Sigmoid colon (tissue), 7 donors: Measurements from ENCODE around the gene CHD1. TPM values are rescaled to one million over a fixed set of nuclear protein-coding genes. Genes with fewer than 3 reads are reported as not detected.

Experiments
- DNase-seq: peaks from one replicate; pipeline ENCODE4 v3.0.0-alpha.2; 2019
- H3K27ac ChIP-seq, 4 donors: fragments of 200-600 bp; sonication (generic); one replicate each; pipeline ENCODE4 v1.5.1; 2016 to 2019; ENCODE audit warnings: mild to moderate bottlenecking in 1 of 4
- H3K27me3 ChIP-seq, 3 donors: fragments of 200-600 bp; sonication (generic); one replicate each; pipeline ENCODE4 v1.5.1; 2019; ENCODE audit warnings: mild to moderate bottlenecking in 1 of 3
- H3K36me3 ChIP-seq, 4 donors: fragments of 200-600 bp; sonication (generic); one replicate each; pipeline ENCODE4 v1.5.1; 2016 to 2019
- H3K4me1 ChIP-seq, 4 donors: fragments of 200-600 bp; sonication (generic); one replicate each; pipeline ENCODE4 v1.5.1; 2017 to 2019
- H3K4me3 ChIP-seq, 4 donors: fragments of 200-600 bp; sonication (generic); one replicate each; pipeline ENCODE4 v1.5.1; 2017 to 2019; ENCODE audit warnings: mild to moderate bottlenecking in 2 of 4, moderate library complexity in 1 of 4
- H3K9me3 ChIP-seq, 4 donors: fragments of 200-600 bp in 3 of 4; sonication (generic) in 3 of 4; one replicate each; pipeline versions ENCODE4 v1.5.1 to v1.6.1; 2013 to 2019
- EP300 ChIP-seq, 4 donors: sonication (generic); formaldehyde crosslinking; IDR thresholded peaks; one replicate each; pipeline ENCODE4 v1.6.1; 2017; ENCODE audit warnings: antibody characterized with exemption in 4 of 4
- POLR2A ChIP-seq, 2 donors: fragments of 450-650 bp; IDR thresholded peaks; one replicate each; pipeline ENCODE4 v1.6.1; 2016; ENCODE audit warnings: antibody characterized with exemption in 2 of 2, mild to moderate bottlenecking in 2 of 2, moderate library complexity in 2 of 2
- POLR2AphosphoS5 ChIP-seq, 4 donors: sonication (generic); formaldehyde crosslinking; IDR thresholded peaks; one replicate each; pipeline ENCODE4 v1.6.1; 2017; ENCODE audit warnings: antibody characterized with exemption in 4 of 4
- WGBS, 2 donors: extraction: QIAGEN DNeasy Blood & Tissue Kit; methylation state at CpG; one replicate each; pipeline ENCODE4 v1.1.7; 2013; 5-methylcytosine and 5-hydroxymethylcytosine counted together
- intact Hi-C: fragments of 100-400 bp; cut with DNase I; formaldehyde crosslinking; loops from one replicate; pipeline ENCODE4 v1.15.1; 2023
- polyA plus RNA-seq, 3 donors: library from polyadenylated mRNA; stranded (reverse); fragments of 200-250 nt; gene quantifications; one replicate each; pipeline ENCODE4 v1.2.3, GENCODE V29; 2013
- total RNA-seq, 4 donors: library from RNA; depleted of rRNA; stranded (reverse); fragments of >200 nt; gene quantifications; one replicate each; pipeline ENCODE4 v1.1.0, GENCODE V29; 2016
- TF ChIP-seq, protein P1 (sequence below), 4 experiments: fragments of 450-650 bp in 3 of 4; fragments of 200-600 bp in 1 of 4; IDR thresholded peaks; one replicate each; pipeline ENCODE4 v1.5.1; 2016 to 2019; ENCODE audit warnings: antibody characterized with exemption in 4 of 4, mild to moderate bottlenecking in 3 of 4, moderate library complexity in 2 of 4
- donor health status: healthy with polysubstance abuse.
- donor health status: Bipolar disorder and iron deficiency.
- donor health status: healthy.

Gene CHD1
- total and polyA plus RNA-seq, 7 donors: 13.9 to 73.3 (median 38.2) TPM

DNA sequence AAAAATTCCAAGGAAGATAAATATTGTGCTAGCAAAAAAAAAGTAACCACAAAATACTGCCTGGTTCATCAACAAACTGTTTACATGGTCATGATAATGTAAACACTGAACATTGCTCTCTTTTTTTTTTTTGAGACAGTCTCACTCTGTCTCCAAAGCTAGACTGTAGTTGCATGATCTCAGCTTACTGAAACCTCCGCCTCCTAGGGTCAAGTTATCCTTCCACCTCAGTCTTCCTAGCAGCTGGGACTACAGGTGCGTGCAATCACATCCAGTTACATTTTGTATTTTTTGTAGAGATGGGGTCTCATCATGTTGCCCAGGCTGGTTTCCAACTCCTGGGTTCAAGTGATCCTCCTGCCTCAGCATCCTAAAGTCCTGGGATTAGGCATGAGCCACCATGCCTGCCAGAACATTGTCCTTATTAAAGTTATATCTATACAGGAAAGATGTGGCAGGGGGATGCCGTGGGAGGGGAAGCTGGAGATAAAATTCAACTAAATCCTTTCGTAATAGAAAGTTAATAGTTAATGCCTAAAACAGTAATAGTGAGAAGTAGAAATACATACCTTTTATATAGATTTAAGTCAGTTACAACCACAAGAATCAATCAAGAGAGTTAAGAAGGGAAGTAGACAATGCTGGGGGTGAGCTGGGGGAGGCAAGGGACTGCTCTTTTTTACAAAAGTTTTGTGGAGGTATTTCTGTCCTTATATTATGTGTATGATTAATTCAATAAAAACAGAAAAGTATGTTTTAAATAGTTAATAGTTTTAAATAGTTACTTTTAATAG lies 103.0 kb downstream of the CHD1 start:
- intact Hi-C loops: loop anchor here (10.0 kb wide), 1 partner anchor 1591 kb away; no protein-coding TSS in a partner anchor
- Histone ChIP-seq H3K4me3 (no peak overlapping the region), H3K27ac (no peak overlapping the region), H3K36me3 (no peaks in the 10 kb centered on the region), H3K4me1 (no peaks in the 10 kb centered on the region), H3K9me3 (peaks cover 0 to 4% (median 0%) of the 10 kb centered on the region in 4 donors), H3K27me3 (no peaks in the 10 kb centered on the region)
- no peak for DNase-seq
- TF ChIP-seq POLR2AphosphoS5 (IDR thresholded peaks at IDR 0.05) (no peak), EP300 (IDR thresholded peaks at IDR 0.05) (no peak), POLR2A (IDR thresholded peaks at IDR 0.05) (no peak)
- TF ChIP-seq, protein P1, sequence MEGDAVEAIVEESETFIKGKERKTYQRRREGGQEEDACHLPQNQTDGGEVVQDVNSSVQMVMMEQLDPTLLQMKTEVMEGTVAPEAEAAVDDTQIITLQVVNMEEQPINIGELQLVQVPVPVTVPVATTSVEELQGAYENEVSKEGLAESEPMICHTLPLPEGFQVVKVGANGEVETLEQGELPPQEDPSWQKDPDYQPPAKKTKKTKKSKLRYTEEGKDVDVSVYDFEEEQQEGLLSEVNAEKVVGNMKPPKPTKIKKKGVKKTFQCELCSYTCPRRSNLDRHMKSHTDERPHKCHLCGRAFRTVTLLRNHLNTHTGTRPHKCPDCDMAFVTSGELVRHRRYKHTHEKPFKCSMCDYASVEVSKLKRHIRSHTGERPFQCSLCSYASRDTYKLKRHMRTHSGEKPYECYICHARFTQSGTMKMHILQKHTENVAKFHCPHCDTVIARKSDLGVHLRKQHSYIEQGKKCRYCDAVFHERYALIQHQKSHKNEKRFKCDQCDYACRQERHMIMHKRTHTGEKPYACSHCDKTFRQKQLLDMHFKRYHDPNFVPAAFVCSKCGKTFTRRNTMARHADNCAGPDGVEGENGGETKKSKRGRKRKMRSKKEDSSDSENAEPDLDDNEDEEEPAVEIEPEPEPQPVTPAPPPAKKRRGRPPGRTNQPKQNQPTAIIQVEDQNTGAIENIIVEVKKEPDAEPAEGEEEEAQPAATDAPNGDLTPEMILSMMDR (IDR thresholded peaks at IDR 0.05): no peak
- 89 to 94% methylated on average over 4 of the region's 4 CpGs for WGBS, 2 donors

DNA sequence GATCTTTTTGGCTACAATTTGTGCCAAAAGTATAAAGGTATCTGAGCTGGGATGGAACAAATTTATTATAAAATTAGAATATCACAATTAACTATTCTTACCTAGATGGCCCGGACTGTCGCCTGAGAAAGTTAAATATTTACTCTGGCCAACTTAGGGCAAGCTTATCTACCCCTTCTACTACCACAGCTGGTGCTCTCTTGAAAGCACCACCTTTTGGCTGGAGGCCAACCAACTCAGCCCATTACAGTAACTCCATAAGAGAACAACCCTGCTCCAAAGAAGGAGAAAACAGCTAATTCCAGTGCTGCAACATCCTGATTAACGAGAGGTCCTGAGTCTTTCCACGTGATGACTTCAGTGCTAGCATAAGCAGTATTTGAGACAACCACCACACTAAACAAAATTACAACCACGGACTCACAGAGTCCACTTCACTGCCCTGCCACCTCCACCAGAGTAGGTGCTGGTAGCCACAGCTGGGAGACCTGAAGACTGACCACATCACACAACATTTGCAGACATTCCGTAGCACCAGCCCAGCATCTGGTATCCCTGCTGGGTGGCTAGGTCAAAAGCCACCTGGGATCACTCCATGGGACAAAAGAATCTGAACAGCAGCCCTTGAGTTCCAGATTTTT lies 112.1 kb downstream of the CHD1 start:
- WGBS, 2 donors: 23 to 69% methylated on average over 6 of the region's 6 CpGs
- Histone ChIP-seq H3K36me3 (no peaks in the 10 kb centered on the region), H3K27ac (no peak overlapping the region), H3K9me3 (peaks cover 0 to 5% (median 0%) of the 10 kb centered on the region in 4 donors), H3K4me3 (no peak overlapping the region), H3K4me1 (no peaks in the 10 kb centered on the region), H3K27me3 (no peaks in the 10 kb centered on the region)
- DNase-seq: no peak
- TF ChIP-seq POLR2AphosphoS5 (IDR thresholded peaks at IDR 0.05) (no peak), EP300 (IDR thresholded peaks at IDR 0.05) (no peak), POLR2A (IDR thresholded peaks at IDR 0.05) (no peak)
- TF ChIP-seq, protein P1 (IDR thresholded peaks at IDR 0.05): no peak
- intact Hi-C loops: no loop called here

DNA sequence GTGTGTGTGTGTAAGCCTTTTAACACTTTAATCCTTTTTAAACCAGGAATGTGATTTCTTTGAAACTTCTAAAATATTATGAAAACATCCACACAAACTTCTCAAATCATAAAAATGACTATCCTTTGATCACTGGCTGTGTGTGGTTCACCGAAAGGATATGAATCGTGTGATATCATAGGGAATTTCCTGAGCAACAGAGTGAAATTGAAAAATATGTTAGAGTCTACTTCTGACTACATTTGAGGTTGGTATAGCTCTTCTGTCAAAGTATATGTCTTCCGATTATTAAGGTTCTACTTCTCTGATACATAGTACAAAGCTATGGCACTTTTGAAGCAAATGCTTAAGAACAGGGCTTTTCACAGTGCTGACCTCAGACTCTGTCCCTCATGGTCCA lies 115.1 kb downstream of the CHD1 start:
- H3K36me3 ChIP-seq: no peaks in the 10 kb centered on the region
- no peaks in the 10 kb centered on the region for H3K4me1 ChIP-seq
- 85 to 94% methylated on average over 3 of the region's 3 CpGs for WGBS, 2 donors
- intact Hi-C loops: no loop called here
- H3K4me3 ChIP-seq: no peak overlapping the region
- TF ChIP-seq POLR2A (IDR thresholded peaks at IDR 0.05) (no peak), POLR2AphosphoS5 (IDR thresholded peaks at IDR 0.05) (no peak), EP300 (IDR thresholded peaks at IDR 0.05) (no peak)
- TF ChIP-seq, protein P1 (IDR thresholded peaks at IDR 0.05): no peak
- H3K27me3 ChIP-seq: no peaks in the 10 kb centered on the region
- no peaks in the 10 kb centered on the region for H3K9me3 ChIP-seq
- H3K27ac ChIP-seq: no peak overlapping the region
- DNase-seq: no peak

DNA sequence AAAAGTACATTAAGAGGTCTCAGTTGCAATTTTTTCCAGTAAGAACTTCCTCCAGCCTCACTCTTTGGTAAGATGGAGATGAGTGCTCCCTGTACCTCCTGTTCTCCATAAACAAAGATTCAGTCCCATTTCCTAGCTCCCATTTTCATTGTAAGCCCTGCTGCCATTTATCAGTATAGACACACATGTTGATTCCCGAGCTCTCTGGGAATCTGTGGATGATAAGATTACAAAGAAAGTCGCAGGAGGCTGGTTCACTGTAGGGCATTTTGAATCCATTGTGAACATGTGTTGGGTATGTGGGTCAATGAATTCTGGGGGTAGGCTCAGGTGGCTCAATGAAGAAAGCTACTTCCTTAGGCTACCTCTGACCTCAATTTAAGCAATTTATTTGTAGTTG lies 118.6 kb downstream of the CHD1 start:
- WGBS, 2 donors: 68 to 73% methylated on average over 2 of the region's 2 CpGs
- H3K27me3 ChIP-seq: no peaks in the 10 kb centered on the region
- intact Hi-C loops: no loop called here
- TF ChIP-seq, protein P1 (IDR thresholded peaks at IDR 0.05): no peak
- TF ChIP-seq EP300 (IDR thresholded peaks at IDR 0.05) (no peak), POLR2A (IDR thresholded peaks at IDR 0.05) (no peak), POLR2AphosphoS5 (IDR thresholded peaks at IDR 0.05) (no peak)
- H3K4me1 ChIP-seq: no peaks in the 10 kb centered on the region
- H3K36me3 ChIP-seq: no peaks in the 10 kb centered on the region
- DNase-seq: no peak
- no peak overlapping the region for H3K4me3 ChIP-seq
- H3K27ac ChIP-seq: no peak overlapping the region
- H3K9me3 ChIP-seq: peaks cover 0 to 13% (median 3%) of the 10 kb centered on the region in 4 donors
